Stimulated activated CD4-positive, alpha-beta T cell treated with anti-CD3 and anti-CD28 coated beads, Interleukin-2, amount 100 ng/mL, for 24 hours (primary cell): Measurements from ENCODE around the gene CHD9NB.

Experiments
- DNase-seq, 2 donors: peaks; one replicate each; pipeline ENCODE4 v3.0.0-alpha.2; 2020

Gene CHD9NB

DNA sequence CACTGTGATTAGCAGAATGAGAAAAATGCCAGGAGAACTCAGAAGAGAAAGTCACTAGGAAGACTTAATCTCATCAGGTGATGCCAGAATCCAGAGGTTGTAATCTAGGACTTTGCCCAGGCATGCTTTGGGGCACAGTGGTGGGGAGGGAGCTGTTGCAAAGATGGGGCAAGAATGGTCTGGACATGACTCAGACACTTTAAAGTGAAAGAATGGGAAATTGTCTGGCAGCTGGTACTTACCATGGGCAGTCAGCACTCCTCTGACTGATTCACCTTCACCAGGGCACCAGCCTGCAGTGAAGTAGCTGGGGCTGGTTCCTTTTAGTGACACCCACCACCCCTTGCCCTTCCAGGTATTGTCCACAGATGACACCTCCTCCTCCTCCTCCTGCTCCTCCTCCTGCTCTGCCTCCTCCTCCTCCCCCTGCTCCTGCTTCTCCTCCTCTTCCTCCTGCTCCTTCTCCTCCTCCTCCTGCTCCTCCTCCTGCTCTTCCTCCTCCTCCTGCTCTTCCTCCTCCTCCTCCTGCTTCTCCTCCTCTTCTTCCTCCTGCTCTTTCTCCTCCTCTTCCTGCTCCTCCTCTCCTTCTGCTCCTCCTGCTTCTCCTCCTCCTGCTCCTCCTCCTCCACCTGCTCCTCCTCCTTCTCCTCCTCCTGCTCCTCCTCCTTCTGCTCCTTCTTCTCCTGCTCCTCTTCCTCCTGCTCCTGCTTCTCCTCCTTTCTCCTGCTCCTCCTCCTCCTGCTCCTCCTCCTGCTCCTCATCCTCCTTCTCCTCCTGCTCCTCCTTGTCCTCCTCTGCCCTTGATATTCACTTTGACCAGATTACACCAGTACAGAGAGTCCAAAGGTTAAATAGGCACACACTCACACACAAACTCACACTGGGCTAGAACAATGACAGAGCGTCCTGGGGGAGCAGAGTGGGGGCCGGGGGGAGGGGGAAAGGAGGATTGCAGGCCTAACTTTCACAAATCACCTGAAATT is at the start of gene CHD9NB:
TSS of gene CHD9NB (minus strand) at position 379 of the 983 bp plus-strand sequence. CDS start 8,739 bp downstream, outside the sequence.
- no peak for DNase-seq

DNA sequence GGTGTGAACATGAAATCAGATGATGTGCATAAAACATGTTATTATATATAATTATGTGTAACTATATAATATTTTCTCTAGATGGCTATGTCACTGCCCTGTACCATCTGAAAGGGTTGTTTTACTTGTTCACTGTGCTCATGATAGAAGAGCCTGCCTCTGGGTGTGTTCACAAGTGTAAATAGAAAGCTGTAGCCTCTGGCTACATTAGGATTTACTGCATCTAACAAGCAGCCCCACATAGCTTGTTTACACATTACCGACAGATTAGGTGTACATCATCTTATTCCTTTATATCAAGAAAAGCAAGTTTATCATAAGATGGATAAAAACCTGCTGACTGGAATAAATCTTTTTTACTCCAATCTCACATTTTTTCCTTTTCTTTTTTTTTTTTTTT is 48.2 kb upstream of the CHD9NB start:
- no peak for DNase-seq

- DNase-seq: no peak
These were observed 47.5 kb upstream of the CHD9NB start for GRCh38 chr16:53100131-53100748.

DNA sequence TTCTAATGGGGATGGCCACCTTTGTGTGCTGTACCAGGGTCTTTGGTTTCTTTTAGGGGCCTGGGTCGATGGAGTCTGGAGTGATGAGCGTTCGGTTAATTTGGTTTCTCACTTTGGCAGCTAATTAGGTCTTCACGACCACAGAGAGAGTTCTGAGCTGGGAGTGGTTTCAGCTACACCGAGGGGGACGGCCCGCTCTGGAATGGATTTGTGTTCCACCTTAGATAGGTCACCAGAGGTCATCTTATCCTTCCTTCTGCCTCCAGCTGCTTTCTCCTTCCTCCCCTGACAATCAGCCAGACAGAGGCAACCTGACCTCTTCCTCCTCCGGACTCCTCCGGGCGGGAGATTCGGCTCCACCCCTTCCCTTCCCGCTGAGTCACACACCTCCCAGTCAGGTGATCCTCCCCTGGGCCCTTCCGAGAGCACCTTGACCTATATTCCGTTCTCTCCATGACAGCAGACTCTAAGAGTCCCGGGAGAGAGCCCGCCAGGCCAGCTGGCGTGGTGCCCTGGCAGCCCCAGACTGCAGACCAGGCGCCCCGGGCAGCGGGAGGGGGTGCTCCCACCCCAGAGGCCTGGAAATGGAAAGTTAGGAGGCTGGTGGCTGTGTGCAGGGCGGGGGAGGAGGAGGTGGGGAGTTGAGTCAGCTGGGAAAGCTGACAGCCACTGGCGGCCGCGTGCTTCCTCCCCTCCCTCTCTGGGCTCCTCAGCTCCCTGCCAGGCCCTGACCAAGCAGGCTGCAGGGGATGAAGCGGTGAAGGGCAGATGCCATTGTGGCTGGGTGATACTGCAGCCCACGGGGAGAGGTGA is 46.8 kb upstream of the CHD9NB start:
- peak; percentile 49 to 60 for DNase-seq

DNA sequence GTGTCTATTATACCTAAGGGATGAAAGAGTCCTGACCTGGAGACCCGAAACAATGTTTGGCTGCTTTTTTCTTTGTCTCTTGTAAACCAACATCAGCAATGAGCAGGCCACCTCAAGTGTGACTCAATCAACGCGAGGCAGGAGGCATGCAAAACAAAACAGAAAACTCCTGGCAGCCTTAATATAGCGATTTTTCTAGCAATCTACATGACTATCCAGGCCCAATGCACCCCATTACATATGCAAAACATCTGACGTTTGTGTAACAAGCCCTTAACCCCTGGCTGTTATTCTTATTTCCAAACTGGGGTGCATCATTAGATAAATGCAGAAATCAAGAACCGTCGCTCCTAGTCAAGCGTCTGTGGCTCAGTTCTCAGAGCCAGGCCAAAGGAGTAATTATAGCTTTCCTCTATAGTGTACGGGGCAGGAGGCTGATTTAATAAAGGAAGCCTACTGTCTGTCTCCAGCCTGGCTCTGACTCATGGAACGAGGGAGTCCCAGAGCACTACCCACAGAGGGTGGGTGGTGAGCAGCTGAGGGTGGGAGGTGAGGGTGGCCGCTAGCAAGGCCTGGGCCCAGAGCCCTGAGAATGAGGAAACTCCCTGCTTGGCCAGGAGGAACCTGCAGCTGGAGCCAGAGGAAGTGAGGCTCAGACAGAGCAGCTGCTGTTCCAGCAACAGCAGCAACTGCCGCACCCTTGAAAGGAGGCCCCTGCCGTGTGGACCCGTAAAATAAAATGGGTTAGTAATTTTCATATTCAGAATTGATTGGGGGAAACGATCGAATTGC is 46.0 kb upstream of the CHD9NB start:
- DNase-seq: peak; percentile 30 to 33

GRCh38 chr16:53097190-53097589 is 44.5 kb upstream of the CHD9NB start:
- no peak for DNase-seq

GRCh38 chr16:53094013-53094630 is 41.4 kb upstream of the CHD9NB start:
- no peak for DNase-seq

DNA sequence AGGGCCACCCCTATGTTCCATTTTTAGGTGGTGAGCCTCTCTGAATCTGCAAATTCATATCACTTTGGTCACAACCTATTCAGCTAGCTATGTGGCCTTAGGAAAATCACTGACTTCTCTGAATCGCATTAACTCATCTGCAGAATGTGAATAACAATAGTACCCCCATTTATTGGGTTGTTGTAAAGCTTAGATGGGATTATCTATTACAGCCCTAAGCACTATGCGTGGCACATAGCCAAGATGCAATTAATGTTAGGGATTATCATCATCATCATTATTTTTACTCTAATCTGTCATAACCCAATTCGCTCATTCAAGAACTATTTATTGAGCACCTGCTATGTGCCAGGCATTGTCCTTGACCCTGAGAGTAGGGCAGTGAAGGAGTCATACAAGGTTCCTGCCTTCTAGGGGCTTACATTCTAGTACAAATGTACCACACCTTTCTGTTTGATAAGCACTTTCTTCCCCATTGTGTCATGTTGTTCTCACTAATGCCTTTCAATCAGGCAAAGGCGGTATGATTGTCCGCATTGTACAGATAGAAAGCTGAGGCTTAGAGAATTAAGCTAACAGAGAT is 40.6 kb upstream of the CHD9NB start:
- no peak for DNase-seq

GRCh38 chr16:53092284-53092683 is 39.6 kb upstream of the CHD9NB start:
- DNase-seq: no peak

GRCh38 chr16:53091466-53092211 is 38.9 kb upstream of the CHD9NB start:
- DNase-seq: peak in 1 of 2 donors; percentile 21

DNA sequence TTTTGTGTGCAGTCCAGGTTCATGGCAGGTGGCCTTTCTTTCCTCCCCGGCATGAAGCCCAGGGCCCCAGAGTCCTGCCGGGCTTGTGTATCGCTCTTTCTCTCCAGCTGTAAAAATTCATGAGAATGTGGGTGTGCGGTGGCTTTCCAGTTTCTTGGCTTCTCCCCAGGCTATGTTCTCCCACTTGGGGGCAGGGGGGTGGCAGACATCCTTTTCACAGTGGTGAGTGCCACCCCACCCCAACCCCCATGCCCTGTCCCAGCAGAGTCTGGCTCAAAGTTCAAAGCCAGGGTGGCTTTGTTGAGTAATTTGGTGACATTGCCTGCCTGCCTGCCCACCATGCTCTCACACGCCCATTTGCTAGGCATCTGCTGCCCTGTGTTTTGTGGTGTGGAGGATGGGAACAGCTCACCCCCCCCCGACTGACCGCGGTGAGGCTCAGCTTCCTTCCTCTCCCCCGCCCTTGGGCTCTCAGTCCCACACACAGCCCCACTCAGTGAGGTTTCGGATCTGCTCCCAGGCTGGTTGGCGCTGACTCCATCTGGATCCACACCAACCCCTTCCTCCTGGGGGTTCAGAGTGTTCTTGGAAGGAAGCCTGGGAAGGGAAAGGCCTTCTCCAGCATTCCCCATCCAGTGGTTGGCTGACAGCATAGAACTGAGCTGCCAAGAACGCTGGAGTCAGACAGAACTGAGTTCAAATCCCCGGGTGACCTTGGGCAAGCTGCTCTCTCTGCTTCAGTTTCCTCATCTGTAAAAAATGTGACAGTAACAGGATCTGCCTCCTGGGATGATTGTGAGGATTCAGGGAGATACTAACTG is 38.1 kb upstream of the CHD9NB start:
- DNase-seq: no peak

- DNase-seq: no peak
These were observed 37.5 kb upstream of the CHD9NB start for GRCh38 chr16:53090286-53090590.

DNA sequence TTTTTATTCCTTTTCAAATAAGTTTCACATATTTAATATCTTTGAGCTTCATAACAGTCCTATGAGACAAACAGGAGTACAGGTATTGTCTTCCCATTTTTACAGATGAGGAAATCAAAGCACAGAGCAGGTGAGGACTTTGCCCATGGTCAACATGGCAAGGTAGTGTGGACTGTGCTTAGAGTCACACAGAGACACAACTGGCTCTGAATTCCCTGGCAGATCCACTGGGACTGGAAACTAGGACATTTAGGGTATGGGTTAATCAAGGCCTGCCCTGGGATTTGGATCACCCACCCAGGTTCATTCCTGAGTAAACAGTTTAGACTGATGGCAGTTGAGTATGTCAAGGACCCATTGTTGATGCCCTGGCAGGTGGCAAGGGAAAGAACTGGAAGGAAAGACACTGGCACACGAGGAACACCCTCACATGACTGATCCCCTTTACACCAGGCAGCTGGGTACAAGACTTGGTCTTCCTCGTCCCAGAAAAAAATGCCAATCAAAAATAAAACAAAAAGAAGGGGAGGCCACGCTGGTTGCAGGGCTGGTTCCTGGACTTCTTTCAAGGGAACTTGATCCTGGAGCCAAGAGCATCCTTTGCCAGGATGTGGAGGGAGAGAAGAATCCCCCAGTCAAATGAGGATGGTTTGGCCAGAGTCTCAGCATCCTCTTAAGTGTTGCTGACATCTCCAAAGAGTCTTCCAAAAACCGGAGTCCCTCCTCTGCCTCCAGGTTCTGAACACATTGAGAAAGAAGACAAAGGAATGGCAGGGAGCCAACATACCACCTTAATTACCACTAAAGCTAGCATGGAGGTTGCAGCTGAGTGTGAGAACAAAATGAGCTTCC is 37.0 kb upstream of the CHD9NB start:
- DNase-seq: no peak

- DNase-seq: no peak
These were observed 34.4 kb upstream of the CHD9NB start for GRCh38 chr16:53087101-53087500.

DNA sequence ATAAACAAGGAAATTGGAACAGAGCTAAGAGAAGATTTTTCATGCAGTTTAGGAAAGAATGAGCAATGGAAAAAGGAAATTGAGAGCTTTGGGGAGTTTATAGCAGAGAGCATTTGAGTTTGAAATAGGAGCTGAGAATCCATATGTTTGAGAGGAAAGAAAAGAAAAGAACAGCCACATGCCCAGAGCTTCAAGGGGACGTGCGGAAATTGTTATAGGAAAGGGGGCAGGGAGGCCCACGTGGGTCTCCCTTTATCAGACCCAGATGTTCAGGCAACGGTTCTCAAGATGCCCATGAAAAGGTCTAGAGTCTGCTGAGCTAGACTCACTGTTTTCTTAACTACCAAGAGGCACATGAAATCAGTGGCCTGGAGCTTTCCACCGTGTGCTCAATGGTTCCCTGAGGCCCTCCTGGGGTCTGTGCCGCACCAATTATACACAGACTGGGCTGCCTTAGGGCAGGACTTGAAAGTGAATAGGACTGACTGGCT is 33.3 kb upstream of the CHD9NB start:
- no peak for DNase-seq

DNA sequence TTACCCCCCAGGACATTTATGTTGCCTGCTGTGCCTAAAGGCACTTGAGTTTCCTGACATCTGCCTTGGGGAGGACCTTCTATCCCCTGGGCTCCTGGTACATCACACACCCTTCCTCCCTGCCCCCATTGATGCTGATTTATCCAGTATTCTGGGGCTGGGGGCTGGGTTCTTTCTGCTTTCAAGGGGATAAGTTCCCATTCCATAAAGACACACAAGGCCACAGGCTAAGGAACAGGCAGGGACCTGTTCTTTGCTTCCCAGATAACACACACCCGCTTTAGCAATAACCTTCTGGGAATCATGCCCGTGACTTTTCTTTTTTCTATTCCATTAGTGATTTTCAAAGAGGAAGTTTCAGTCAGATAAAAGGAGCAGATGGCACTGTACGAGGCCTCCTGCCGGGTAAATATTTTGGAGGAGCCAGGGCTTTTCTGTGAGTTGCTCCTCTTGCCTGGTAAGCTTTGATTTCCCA is 32.7 kb upstream of the CHD9NB start:
- DNase-seq: no peak

GRCh38 chr16:53084746-53085334 is 32.1 kb upstream of the CHD9NB start:
- DNase-seq: no peak

DNA sequence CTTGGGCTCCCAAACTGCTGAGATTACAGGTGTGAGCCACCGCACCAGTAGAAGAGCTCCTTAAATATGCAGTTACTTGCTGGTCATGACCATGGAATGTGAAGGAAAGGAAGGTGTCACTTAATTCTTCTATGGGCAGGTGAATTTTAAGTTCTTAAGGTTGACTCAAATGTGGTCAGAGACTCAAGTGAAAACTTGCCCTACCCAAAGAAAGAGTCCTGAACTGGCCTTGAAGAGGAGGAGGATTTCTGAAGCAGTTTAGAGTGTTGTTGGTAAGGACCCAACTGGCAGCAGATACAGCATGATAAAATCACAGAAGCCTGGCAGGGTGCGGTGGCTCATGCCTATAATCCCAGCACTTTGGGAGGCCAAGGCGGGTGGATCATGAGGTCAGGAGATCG is 31.4 kb upstream of the CHD9NB start:
- DNase-seq: no peak
